22Rv1 (cell line): Measurements from ENCODE around the gene TAOK1.

Source experiments
- CTCF ChIP-seq: fragments of 450-650 bp; IDR thresholded peaks from 2 replicates; pipeline ENCODE4 v1.5.1; 2017; ENCODE audit warnings: mild to moderate bottlenecking
- ZFX ChIP-seq: fragments of 450-650 bp; IDR thresholded peaks from 2 replicates; pipeline ENCODE4 v1.6.1; 2017; ENCODE audit warnings: antibody characterized with exemption, borderline replicate concordance

GRCh38 chr17:29524692-29525091 lies 134.5 kb downstream of the TAOK1 start:
- no peak for TF ChIP-seq CTCF
- TF ChIP-seq ZFX: no peak
